GM12801 (cell line): ENCODE data around the gene BDKRB1.

Experiments used
- TF ChIP-seq, protein P1 (sequence below): IDR thresholded peaks from one replicate; pipeline ENCODE4 v1.5.1; 2011; ENCODE audit warnings: control low read depth; ENCODE audit not compliant: insufficient read length; ENCODE audit errors: extremely low read depth

Gene BDKRB1

DNA sequence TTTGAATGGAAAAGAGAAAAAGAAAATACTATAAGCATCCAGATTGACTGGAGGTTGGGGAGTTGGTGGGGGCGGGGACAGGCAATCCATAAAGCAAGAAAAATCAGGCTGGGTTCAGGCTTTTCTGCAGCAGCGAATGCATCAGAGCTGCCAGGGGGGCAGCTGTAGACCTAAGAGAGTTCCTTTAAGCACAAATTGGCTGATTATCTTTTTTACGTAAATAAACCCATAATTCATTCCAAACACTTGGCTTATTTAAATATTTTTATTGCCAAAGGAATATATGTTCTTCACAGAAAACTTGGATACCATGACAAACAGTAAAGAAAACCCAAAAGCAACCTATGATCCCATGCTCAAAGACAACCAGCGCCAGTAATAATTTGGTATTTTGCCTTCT lies 41.2 kb upstream of the BDKRB1 start:
- TF ChIP-seq, protein P1, sequence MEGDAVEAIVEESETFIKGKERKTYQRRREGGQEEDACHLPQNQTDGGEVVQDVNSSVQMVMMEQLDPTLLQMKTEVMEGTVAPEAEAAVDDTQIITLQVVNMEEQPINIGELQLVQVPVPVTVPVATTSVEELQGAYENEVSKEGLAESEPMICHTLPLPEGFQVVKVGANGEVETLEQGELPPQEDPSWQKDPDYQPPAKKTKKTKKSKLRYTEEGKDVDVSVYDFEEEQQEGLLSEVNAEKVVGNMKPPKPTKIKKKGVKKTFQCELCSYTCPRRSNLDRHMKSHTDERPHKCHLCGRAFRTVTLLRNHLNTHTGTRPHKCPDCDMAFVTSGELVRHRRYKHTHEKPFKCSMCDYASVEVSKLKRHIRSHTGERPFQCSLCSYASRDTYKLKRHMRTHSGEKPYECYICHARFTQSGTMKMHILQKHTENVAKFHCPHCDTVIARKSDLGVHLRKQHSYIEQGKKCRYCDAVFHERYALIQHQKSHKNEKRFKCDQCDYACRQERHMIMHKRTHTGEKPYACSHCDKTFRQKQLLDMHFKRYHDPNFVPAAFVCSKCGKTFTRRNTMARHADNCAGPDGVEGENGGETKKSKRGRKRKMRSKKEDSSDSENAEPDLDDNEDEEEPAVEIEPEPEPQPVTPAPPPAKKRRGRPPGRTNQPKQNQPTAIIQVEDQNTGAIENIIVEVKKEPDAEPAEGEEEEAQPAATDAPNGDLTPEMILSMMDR, result no peak

DNA sequence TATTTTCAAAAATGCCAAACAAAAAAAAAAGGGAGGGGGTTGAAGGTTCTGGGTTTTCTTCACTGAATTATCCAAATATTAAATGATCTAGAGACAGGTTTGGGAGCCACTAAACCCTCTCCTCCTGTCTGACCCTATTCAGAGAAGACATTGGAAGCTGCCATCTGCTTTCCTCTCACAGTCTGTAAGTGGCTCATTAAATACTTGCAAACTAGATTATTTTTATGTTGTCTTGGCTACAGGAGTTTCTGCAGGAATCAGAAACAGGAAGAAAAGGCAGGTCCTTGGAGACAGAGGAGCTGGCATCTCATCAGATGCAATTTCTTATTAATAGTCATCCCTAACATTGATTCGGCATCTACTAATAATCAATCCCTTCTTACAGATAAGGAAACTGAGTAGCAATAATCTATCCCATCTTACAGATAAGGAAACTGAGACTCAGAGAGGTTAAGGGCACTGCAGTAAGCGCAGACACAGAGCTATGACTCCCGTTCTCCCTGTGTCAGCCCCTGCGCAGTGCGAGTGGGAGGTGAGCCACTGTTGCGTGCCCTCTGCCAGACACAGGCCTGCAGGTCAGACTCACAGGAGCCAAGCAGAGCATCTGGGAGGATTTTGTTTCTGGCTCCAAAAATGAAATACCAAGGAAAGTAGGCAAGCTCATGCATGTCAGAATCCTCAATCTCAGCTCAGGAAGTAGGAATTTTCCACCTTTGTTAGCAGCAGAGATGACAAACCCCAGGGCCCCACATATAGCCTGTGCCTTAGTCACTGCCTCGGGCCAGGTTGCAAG lies 40.4 kb upstream of the BDKRB1 start:
- TF ChIP-seq, protein P1, result no peak

DNA sequence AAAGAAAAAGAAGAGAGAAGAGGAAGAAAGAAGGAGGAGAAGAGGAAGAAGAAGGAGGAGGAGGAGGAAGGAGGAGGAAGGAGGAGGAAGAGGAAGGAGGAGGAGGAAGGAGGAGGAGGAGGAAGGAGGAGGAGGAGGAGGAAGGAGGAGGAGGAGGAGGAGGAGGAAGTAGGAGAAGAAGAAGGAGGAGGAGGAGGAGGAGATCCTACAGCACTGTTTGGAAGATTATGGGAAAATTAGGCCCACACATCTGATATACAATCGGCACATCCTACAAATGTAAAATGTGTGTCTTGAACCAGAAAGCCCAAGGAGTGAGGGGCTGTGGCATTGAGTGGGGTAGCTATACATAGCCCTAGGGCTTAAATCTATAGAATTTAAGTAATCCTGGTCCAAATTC lies 39.4 kb upstream of the BDKRB1 start:
- TF ChIP-seq, protein P1, result no peak

DNA sequence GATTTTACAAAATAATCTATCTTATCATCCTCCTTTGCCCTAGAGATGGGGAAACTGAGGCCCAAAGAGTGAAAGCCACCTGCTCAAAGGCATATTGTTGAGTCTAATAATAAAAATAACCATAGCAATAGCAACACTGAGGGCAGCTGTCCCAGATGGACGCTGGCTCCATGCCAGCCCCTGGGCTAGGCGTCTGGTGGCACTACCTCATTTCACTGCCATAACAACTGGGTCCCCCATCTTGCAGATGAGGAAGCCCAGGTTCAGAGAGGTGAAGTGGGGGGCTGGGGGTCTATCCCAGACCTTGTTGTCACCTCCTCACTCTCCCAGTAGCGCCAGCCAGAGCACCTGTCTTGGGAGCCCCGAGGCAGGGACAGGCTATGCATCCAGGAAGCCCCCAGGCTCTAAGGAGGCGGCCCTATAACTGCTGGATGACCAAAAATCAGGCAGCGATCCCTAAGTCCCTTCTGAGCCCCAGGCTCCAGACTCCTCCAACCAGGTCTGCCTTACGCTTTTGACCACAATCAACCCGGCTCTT lies 38.6 kb upstream of the BDKRB1 start:
- TF ChIP-seq, protein P1, result no peak

DNA sequence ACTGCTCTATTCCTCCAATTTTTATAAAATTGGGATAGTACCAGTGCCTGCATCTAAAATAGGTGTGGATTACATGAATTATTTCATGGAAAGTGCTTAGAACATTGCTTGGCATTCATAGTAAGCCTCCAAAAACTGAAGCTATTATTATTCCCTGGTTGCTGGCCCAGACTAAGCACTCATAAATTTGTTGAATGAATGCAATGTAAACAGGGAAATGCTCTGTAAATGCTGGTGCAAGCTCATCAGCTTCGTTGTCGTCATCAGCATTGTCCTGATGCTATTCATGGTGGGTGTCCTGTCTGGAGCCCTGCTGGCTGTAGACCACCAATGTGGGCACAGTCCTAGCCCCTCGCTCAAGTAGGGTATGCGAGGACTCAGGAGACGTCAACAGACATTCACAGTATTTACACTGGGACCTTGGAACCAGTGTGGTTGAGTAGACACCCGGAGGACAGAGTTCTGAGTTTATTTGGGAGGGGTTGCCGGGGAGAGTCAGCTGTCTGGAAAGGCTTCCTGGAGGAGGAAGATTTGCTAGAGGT lies 34.8 kb upstream of the BDKRB1 start:
- TF ChIP-seq, protein P1, result no peak

DNA sequence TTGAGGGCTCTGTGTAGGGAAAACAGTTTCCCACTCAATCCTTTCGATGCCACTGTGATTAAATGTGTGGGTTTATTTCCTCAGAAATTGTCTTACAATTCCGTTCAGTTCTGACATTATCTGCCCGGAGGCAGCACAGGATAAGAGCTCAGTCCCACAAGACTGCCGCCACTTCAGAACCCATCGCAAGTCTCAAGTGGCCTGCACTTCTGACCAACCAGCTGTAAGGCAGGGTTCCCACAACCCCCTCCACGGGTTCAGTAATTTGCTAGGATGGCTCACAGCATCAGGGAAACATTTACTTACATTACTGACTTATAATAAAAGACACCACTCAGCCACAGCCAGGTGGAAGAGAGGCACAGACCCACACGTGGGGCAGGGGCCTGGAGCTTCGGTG lies 34.2 kb upstream of the BDKRB1 start:
- TF ChIP-seq, protein P1, result no peak

DNA sequence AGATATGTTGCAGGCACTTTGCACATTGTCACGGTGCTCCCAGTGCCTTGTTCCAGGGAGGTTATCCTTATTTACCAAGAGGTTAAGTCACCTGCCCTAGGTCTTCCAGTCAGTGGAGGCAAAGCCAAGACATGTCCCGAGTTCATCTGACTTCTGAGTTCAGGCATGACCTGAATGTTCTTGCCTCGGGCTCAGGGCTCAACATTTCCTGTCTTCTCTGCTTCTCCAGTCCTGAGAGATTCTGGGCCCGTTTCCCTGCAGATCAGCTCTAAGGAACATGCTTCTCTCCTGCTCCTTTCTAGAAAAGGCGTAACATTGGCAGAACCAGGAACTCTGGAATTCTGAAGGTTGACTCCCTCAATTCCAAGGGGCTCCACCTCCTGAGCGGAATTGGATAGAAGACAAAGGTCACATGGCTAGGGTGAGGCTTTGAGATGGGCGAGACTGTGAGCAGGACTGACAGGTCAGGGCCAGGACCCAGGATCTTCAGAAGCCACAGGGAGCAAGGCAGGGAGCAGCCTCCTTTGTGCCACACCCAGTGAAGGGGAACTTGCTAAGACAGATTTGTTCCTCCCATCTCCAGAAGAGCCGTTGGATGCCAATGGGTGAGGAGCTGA lies 31.4 kb upstream of the BDKRB1 start:
- TF ChIP-seq, protein P1, result no peak
